ENCODE data around the gene SOCS2. TPM values are rescaled to one million over a fixed set of nuclear protein-coding genes. Genes with fewer than 3 reads are reported as not detected.

The SOCS2 gene
- total and polyA plus RNA-seq, 2 of the 8 experiments (the other 6 are each of a cell fraction or from before 2014, with no cell fraction given) = 14.5 to 18.0 TPM

DNA sequence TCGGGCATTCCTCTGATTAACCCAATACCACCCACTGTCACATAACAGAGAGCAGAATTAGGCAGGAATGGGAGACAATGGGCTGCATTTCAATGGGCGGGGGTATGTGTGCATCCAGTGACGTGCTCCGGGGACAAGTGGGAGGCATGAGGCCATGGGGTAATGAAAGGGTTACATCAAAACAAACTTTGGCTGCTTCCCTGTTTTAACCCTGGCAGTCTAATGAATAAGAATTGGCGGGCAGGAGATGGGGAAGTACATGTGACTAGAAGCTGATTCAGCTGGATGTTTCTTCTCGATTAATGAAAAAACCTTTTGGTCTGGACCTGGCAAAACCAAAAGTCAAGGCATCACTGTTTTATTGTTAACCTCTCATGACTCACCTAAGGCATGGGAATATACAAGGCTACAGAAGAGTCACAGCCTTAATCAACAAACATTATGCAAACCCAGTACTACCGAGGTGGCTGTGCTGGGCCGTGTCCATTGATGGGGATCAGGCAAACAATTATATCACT, 44.2 kb downstream of the SOCS2 start (continued):
- TF ChIP-seq, protein P1, sequence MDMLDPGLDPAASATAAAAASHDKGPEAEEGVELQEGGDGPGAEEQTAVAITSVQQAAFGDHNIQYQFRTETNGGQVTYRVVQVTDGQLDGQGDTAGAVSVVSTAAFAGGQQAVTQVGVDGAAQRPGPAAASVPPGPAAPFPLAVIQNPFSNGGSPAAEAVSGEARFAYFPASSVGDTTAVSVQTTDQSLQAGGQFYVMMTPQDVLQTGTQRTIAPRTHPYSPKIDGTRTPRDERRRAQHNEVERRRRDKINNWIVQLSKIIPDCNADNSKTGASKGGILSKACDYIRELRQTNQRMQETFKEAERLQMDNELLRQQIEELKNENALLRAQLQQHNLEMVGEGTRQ (IDR thresholded peaks at IDR 0.05; ENCODE audit: low read length) = no peak
- 0 out of 2 replicates have a peak, but pooled peaks have one; percentile 35 for TF ChIP-seq YY1 (IDR thresholded peaks at IDR 0.05; ENCODE audit: low read depth, low read length)
- no peak for TF ChIP-seq RFX5 (IDR thresholded peaks at IDR 0.05; ENCODE audit: borderline replicate concordance, low read depth, low read length)
- TF ChIP-seq RAD21 (IDR thresholded peaks at IDR 0.05 in 1 of 2, conservative IDR thresholded peaks at IDR 0.05 in 1 of 2; ENCODE audit: low read depth in 2 of 2, low read length in 2 of 2) = no peak
- no peak for TF ChIP-seq CEBPB (IDR thresholded peaks at IDR 0.05; ENCODE audit: low read depth, low read length)
- no peak for TF ChIP-seq POLR2AphosphoS5 (IDR thresholded peaks at IDR 0.05; ENCODE audit: low read depth, low read length)
- TF ChIP-seq GTF2F1 (IDR thresholded peaks at IDR 0.05; ENCODE audit: borderline replicate concordance, low read depth, low read length) = no peak
- no peak for TF ChIP-seq CHD1 (IDR thresholded peaks at IDR 0.05; ENCODE audit: low read depth, low read length)
- no peak for TF ChIP-seq EZH2 (IDR thresholded peaks at IDR 0.05; ENCODE audit: low read depth, low read length, severe bottlenecking)
- no peak for TF ChIP-seq SRF (IDR thresholded peaks at IDR 0.05; ENCODE audit: low read depth, low read length)
- no peak for TF ChIP-seq SIN3A (conservative IDR thresholded peaks at IDR 0.05 in 1 of 2, IDR thresholded peaks at IDR 0.05 in 1 of 2; ENCODE audit: low read depth in 1 of 2, low read length in 2 of 2)
- TF ChIP-seq TAF7 (optimal IDR thresholded peaks at IDR 0.05; ENCODE audit: borderline replicate concordance, low read depth, low read length) = no peak
- TF ChIP-seq CTBP2 (IDR thresholded peaks at IDR 0.05; ENCODE audit: borderline replicate concordance, insufficient read depth, insufficient read length, low read length) = no peak
- TF ChIP-seq RBBP5 (IDR thresholded peaks at IDR 0.05; ENCODE audit: borderline replicate concordance, low read depth, low read length) = no peak
- no peak for TF ChIP-seq KDM1A (IDR thresholded peaks at IDR 0.05; ENCODE audit: borderline replicate concordance, low read length)
- TF ChIP-seq SUZ12 (IDR thresholded peaks at IDR 0.05; ENCODE audit: low read length) = no peak
